GM18870 (cell line): ENCODE results near the gene SNRPN.
"Not testable (repeated sequence)": the region's sequence is repeated elsewhere in the genome, so short reads cannot be mapped to it uniquely, and the experiment has no call there.

Source experiments
- ATAC-seq: cut with Tn5 transposase; IDR thresholded peaks from one replicate; pipeline ENCODE4 v1.9.1; 2021; ENCODE audit warnings: moderate library complexity; ENCODE audit not compliant: unreplicated experiment

Gene SNRPN

GRCh38 chr15:24966364-24967103 lies 11.7 kb downstream of the SNRPN start:
- no peak for ATAC-seq

GRCh38 chr15:24971052-24971451 lies 16.3 kb downstream of the SNRPN start:
- no peak for ATAC-seq

- ATAC-seq: no peak
Measured at GRCh38 chr15:24971772-24972171, 17.0 kb downstream of the SNRPN start.

- ATAC-seq: not testable (repeated sequence)
Measured at GRCh38 chr15:24972707-24973106, 17.9 kb downstream of the SNRPN start.

GRCh38 chr15:24976932-24977331 lies 22.1 kb downstream of the SNRPN start:
- no peak for ATAC-seq

- ATAC-seq: no peak
Measured at GRCh38 chr15:24977686-24978085, 22.9 kb downstream of the SNRPN start.

- ATAC-seq: no peak
Measured at GRCh38 chr15:24985224-24985623, 30.4 kb downstream of the SNRPN start.

GRCh38 chr15:24986653-24987052 lies 31.9 kb downstream of the SNRPN start:
- ATAC-seq: no peak

- ATAC-seq: no peak
Measured at GRCh38 chr15:25019434-25019833, 64.6 kb downstream of the SNRPN start.

GRCh38 chr15:25022233-25022632 lies 67.4 kb downstream of the SNRPN start:
- no peak for ATAC-seq
